ENCODE measurements around the gene N4BP2L1.

The N4BP2L1 gene

GRCh38 chr13:32471187-32471922 is 43.4 kb upstream of the N4BP2L1 start:
- H3K27ac ChIP-seq, result no peak overlapping the region
- no peak for TF ChIP-seq CTCF (conservative IDR thresholded peaks at IDR 0.05)

- no peak for TF ChIP-seq CTCF (conservative IDR thresholded peaks at IDR 0.05)
- H3K27ac ChIP-seq, result peak overlapping the region; percentile 29
These were observed 40.7 kb upstream of the N4BP2L1 start for GRCh38 chr13:32468502-32469142.

- TF ChIP-seq CTCF (conservative IDR thresholded peaks at IDR 0.05), result no peak
- no peak overlapping the region for H3K27ac ChIP-seq
These were observed 28.7 kb upstream of the N4BP2L1 start for GRCh38 chr13:32456591-32456990.

- TF ChIP-seq CTCF (conservative IDR thresholded peaks at IDR 0.05), result no peak
- H3K27ac ChIP-seq, result no peak overlapping the region
These were observed 27.6 kb upstream of the N4BP2L1 start for GRCh38 chr13:32455594-32455903.

- TF ChIP-seq CTCF (conservative IDR thresholded peaks at IDR 0.05), result no peak
- H3K27ac ChIP-seq, result no peak overlapping the region
These were observed 27.1 kb upstream of the N4BP2L1 start for GRCh38 chr13:32454886-32455593.

GRCh38 chr13:32453981-32454380 is 26.1 kb upstream of the N4BP2L1 start:
- TF ChIP-seq CTCF (conservative IDR thresholded peaks at IDR 0.05), result no peak
- H3K27ac ChIP-seq, result no peak overlapping the region

- no peak overlapping the region for H3K27ac ChIP-seq
- no peak for TF ChIP-seq CTCF (conservative IDR thresholded peaks at IDR 0.05)
These were observed 21.0 kb upstream of the N4BP2L1 start for GRCh38 chr13:32448972-32449371.
